Gastrocnemius medialis (tissue), 4 donors: ENCODE results near the gene DUSP1. TPM values are rescaled to one million over a fixed set of nuclear protein-coding genes. Genes with fewer than 3 reads are reported as not detected.
A peak's percentile ranks its signal among the peaks of the same experiment; 100 is the strongest.

Experiments
- ATAC-seq, 2 donors: fragments of 150-250 bp; one replicate each; pipeline ENCODE4 v1.9.1; 2016
- DNase-seq, 2 donors: peaks; one replicate each; pipeline ENCODE4 v3.0.0-alpha.2; 2019
- H3K27ac ChIP-seq, 4 donors: fragments of 200-600 bp; sonication (generic); 1 replicate in 1 of 4; 2 replicates in 3 of 4; pipeline ENCODE4 v1.5.1; 2016 to 2018; ENCODE audit warnings: mild to moderate bottlenecking in 2 of 4, moderate library complexity in 1 of 4
- H3K27me3 ChIP-seq, 3 donors: fragments of 200-600 bp; sonication (generic) in 2 of 3; 1 replicate in 1 of 3; 2 replicates in 2 of 3; pipeline versions ENCODE4 v1.5.1 to v1.6.0; 2016 to 2019; ENCODE audit warnings: mild to moderate bottlenecking in 1 of 3, moderate library complexity in 1 of 3
- H3K36me3 ChIP-seq, 2 donors: fragments of 200-600 bp; sonication (generic) in 1 of 2; one replicate each; pipeline ENCODE4 v1.5.1; 2017 to 2018
- H3K4me1 ChIP-seq, 2 donors: fragments of 200-600 bp; sonication (generic) in 1 of 2; one replicate each; pipeline ENCODE4 v1.5.1; 2016 to 2017; ENCODE audit warnings: mild to moderate bottlenecking in 2 of 2
- H3K4me3 ChIP-seq, 4 donors: fragments of 200-600 bp; sonication (generic) in 3 of 4; 1 replicate in 1 of 4; 2 replicates in 3 of 4; pipeline ENCODE4 v1.5.1; 2016 to 2019; ENCODE audit warnings: mild to moderate bottlenecking in 2 of 4
- H3K9me3 ChIP-seq, 3 donors: fragments of 200-600 bp; sonication (generic) in 2 of 3; 1 replicate in 1 of 3; 2 replicates in 2 of 3; pipeline ENCODE4 v1.5.1; 2016 to 2019
- CTCF ChIP-seq, 5 experiments: fragments of 450-650 bp in 3 of 5; fragments of 200-600 bp in 2 of 5; sonication (generic) in 2 of 5; IDR thresholded peaks in 4 of 5; conservative IDR thresholded peaks in 1 of 5; 1 replicate in 4 of 5; 2 replicates in 1 of 5; pipeline ENCODE4 v1.5.1; 2016 to 2019; ENCODE audit warnings: antibody characterized with exemption in 5 of 5, mild to moderate bottlenecking in 3 of 5, moderate library complexity in 3 of 5
- POLR2A ChIP-seq, 2 donors: fragments of 450-650 bp; IDR thresholded peaks; one replicate each; pipeline ENCODE4 v1.6.1; 2017; ENCODE audit warnings: antibody characterized with exemption in 2 of 2, mild to moderate bottlenecking in 2 of 2, moderate library complexity in 2 of 2
- in situ Hi-C, 4 donors: fragments of 200-750 bp; cut with MboI; loops; one replicate each; pipeline versions ENCODE4 v1.15.0 to v1.8.0; 2017; ENCODE audit warnings: low sequenced_read_pairs in 4 of 4
- intact Hi-C: fragments of 100-400 bp; cut with DNase I; formaldehyde crosslinking; loops from one replicate; pipeline ENCODE4 v1.15.1; 2023; ENCODE audit warnings: low total_unique reads
- total RNA-seq, 4 donors: library from RNA; depleted of rRNA; stranded (reverse); fragments of >200 nt; gene quantifications; one replicate each; pipeline versions ENCODE4 v1.1.0 to v1.2.3, GENCODE V29; 2016

DUSP1 gene
- total RNA-seq, 4 donors from 2014 or later = 345 to 1,004 (median 793) TPM

DNA sequence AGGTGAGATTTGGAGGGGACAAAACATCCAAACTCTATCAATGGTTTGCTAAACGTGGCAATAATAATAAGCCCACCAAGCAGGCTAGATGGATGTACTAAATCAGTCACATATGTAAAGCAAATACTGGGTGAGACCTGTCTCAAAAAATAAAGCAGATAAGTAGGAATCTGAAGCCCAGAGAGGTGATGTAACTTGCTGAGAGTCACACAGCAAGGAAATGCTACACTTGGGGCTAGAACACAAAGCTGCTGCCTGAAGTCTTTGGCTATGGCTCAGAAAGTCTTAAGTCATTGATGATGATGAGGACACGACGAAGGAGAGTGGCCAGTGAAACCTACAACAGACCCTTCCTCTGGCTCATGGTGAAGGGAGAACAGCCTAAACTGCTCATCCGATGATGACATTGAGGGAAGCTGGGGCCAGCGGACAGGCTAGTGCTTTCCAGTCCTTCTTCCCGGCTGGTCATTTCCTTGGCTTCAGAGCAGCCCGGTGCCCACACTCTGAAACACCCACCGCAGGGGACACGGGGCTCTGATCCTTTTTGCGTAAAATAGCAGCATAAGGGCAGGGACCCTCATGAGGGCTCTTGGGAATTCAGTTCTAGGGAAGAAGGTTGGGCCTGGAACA is 14.1 kb downstream of the DUSP1 start:
- Histone ChIP-seq H3K9me3 (no peaks in the 10 kb centered on the region), H3K27ac (no peak overlapping the region), H3K4me1 (peaks cover 0 to 4% of the 10 kb centered on the region in 2 donors), H3K4me3 (no peak overlapping the region), H3K36me3 (no peaks in the 10 kb centered on the region), H3K27me3 (no peaks in the 10 kb centered on the region)
- DNase-seq = no peak
- no peak for ATAC-seq
- TF ChIP-seq CTCF (IDR thresholded peaks at IDR 0.05 in 4 of 5, conservative IDR thresholded peaks at IDR 0.05 in 1 of 5) (no peak), POLR2A (IDR thresholded peaks at IDR 0.05) (no peak)
- intact Hi-C loops = no loop called here
- in situ Hi-C loops = no loop called here

DNA sequence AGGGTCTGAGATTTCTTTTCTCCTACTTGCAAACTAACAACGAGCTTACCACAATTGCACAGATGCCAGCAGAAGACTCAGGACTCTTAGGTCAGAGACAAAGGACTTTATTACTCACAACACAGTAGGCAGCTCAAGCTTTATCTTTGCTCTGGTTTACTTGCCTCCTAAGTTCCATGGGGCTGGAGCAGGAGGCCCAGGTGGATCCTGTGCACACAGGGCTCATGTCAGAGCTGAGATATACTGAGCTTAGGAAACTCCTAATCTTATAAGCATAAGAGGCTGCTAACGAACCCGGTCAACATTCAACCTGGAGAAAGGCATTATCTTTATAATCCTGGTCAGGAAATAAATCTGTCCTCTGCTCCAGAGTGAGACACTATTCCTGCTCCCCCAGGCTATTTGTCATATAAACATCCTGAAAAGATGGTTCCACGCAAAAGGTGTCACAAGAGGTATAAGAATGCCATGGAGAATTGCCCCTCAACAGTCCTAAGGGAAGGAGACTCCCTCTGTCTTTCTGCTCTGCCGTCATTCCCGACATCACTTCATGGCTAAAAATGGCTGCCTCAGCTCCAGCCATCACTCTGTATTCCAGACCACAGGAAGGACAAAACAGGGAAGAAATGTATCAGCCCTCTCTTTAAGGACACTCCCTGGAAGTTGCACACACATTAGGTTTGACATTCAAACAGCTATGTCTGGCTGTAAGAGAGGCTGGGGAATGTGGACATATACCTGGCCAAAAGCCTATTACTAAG is 16.2 kb downstream of the DUSP1 start:
- H3K27me3 ChIP-seq = no peaks in the 10 kb centered on the region
- no peak overlapping the region for H3K4me3 ChIP-seq
- in situ Hi-C loops (no loop called here), intact Hi-C loops (no loop called here)
- H3K36me3 ChIP-seq = no peaks in the 10 kb centered on the region
- H3K9me3 ChIP-seq = no peaks in the 10 kb centered on the region
- peaks cover 12 to 16% of the 10 kb centered on the region in 2 donors for H3K4me1 ChIP-seq
- no peak for DNase-seq
- TF ChIP-seq POLR2A (IDR thresholded peaks at IDR 0.05) = no peak
- TF ChIP-seq CTCF (IDR thresholded peaks at IDR 0.05 in 4 of 5, conservative IDR thresholded peaks at IDR 0.05 in 1 of 5) = no peak
- ATAC-seq = no peak
- no peak overlapping the region for H3K27ac ChIP-seq

DNA sequence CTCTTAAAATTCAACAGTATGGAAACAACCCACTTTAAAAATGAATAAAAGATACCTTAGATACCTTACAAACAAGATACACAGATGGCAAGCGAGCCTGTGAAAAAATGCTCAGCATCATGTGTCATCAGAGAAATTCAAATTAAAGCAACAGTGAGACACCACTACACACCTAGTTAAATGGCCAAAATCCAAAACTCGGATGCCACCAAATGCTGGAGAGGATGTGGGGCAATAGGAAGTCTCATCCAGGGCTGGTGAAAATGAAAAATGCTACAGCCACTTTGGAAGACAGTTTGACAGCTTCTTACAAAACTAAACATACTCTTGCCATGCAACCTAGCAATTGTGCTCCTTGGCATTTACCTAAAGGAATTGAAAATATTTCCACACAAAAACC is 17.9 kb downstream of the DUSP1 start:
- H3K4me1 ChIP-seq = peaks cover 23 to 28% of the 10 kb centered on the region in 2 donors
- no peaks in the 10 kb centered on the region for H3K36me3 ChIP-seq
- H3K4me3 ChIP-seq = no peak overlapping the region
- no peak for ATAC-seq
- DNase-seq = no peak
- TF ChIP-seq POLR2A (IDR thresholded peaks at IDR 0.05) (no peak), CTCF (IDR thresholded peaks at IDR 0.05 in 4 of 5, conservative IDR thresholded peaks at IDR 0.05 in 1 of 5) (no peak)
- no peaks in the 10 kb centered on the region for H3K9me3 ChIP-seq
- no peaks in the 10 kb centered on the region for H3K27me3 ChIP-seq
- in situ Hi-C loops = no loop called here
- intact Hi-C loops = no loop called here
- H3K27ac ChIP-seq = no peak overlapping the region

- ATAC-seq (no peak), DNase-seq (no peak)
- Histone ChIP-seq H3K27ac (peak overlapping the region in 3 of 4 donors; percentile 37 to 77 (median 72)), H3K36me3 (no peaks in the 10 kb centered on the region), H3K4me1 (peaks cover 23 to 25% of the 10 kb centered on the region in 2 donors), H3K9me3 (no peaks in the 10 kb centered on the region), H3K27me3 (no peaks in the 10 kb centered on the region), H3K4me3 (no peak overlapping the region)
- no peak for TF ChIP-seq POLR2A (IDR thresholded peaks at IDR 0.05)
- no peak for TF ChIP-seq CTCF (IDR thresholded peaks at IDR 0.05 in 4 of 5, conservative IDR thresholded peaks at IDR 0.05 in 1 of 5)
- in situ Hi-C loops (no loop called here), intact Hi-C loops (no loop called here)
Observed at GRCh38 chr5:172751761-172752510, 19.1 kb downstream of the DUSP1 start.
